Measurements from ENCODE around the gene LIPH.

DNA sequence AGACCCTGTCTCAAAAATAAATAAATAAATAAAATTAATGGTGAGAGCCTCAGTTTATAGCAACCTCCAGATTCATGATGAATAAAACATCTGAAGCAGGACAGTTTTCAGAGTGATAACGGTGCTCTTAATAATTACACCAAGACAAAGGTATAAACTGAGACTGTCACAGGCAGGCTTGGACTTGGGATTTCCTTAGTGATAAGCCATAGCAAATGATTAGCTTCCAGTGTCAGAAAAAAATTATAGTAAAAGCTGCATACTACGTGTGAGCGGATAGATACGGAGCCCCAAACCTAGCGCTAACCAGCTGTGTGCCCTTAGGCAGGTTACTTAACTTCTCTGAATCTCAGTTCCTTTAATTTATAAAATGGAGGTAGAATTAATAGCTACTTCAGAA lies 21.5 kb downstream of the LIPH start:
- TF ChIP-seq EZH2phosphoT487 (IDR thresholded peaks at IDR 0.05) (no peak), EZH2 (IDR thresholded peaks at IDR 0.05) (no peak)
- TF ChIP-seq, protein P1, sequence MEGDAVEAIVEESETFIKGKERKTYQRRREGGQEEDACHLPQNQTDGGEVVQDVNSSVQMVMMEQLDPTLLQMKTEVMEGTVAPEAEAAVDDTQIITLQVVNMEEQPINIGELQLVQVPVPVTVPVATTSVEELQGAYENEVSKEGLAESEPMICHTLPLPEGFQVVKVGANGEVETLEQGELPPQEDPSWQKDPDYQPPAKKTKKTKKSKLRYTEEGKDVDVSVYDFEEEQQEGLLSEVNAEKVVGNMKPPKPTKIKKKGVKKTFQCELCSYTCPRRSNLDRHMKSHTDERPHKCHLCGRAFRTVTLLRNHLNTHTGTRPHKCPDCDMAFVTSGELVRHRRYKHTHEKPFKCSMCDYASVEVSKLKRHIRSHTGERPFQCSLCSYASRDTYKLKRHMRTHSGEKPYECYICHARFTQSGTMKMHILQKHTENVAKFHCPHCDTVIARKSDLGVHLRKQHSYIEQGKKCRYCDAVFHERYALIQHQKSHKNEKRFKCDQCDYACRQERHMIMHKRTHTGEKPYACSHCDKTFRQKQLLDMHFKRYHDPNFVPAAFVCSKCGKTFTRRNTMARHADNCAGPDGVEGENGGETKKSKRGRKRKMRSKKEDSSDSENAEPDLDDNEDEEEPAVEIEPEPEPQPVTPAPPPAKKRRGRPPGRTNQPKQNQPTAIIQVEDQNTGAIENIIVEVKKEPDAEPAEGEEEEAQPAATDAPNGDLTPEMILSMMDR (IDR thresholded peaks at IDR 0.05): no peak
